ENCODE data around the gene ALK. TPM values are rescaled to one million over a fixed set of nuclear protein-coding genes. Genes with fewer than 3 reads are reported as not detected.

The ALK gene
- total RNA-seq, 1 experiment from 2014 or later, result 0.07 TPM

DNA sequence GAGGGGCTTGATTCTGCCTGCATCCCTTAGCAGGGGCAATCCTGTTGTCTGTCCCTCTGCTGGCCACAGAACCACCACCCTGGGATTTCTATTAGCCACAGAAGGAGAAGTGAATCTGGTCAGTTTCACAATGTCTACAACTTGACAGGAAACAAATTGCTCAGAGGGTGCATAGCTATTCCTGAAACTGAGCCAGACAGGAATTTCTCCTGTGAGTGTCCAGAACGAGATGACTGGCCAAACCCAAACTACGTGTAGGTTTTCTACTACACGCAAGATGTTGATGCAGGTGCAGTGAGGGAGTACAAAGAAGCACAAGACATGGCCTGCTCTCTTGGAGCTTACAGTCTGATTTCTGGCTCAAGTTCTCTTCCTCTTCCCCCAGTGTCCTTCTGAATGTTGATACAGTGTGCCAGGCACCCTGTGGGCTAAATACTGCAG lies 604.3 kb downstream of the ALK start:
- Mint-ChIP-seq H3K27me3 (ENCODE audit: insufficient read depth, unreplicated experiment) (peaks cover 36% of the 10 kb centered on the region), H3K4me1 (ENCODE audit: insufficient read depth, unreplicated experiment) (peaks cover 5% of the 10 kb centered on the region)
- DNase-seq (ENCODE audit: unreplicated experiment), result peak; percentile 82

DNA sequence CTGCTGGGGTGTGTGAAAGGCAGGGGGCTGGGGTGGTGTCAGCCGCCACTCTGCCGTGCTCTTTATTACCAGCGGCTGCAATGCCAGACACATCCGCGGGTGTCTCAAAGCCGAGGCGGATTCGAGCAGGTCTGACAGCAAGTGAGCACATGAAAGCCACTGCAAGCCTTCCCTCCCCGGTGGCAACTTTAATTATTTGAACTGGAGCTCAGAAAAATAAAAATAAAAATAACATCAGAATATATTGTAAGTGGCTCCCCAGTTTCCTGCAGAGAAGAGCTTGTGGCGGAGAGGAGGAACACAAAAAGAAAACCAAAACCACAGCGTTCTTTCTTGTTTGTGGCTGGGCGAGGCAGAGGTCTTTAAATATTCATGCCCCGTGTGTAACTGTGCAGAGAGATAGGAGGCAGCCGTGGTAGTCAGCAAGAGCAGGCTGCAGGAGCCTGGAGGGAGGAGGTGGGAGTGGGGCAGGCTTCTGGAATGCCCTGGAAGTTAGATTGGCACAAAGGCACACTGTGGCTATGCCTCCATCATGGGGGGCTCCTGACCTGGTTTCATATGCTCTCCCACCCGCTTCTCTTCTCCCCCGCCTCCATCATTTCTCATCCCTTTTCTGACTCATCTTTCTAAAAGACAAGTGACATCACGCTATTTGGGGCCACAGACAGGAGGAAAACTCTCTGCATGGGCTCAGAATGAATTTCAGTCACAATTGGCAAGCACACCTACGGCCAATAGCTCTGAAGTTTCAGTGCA lies 606.4 kb downstream of the ALK start:
- peaks cover 47% of the 10 kb centered on the region for H3K27me3 Mint-ChIP-seq (ENCODE audit: insufficient read depth, unreplicated experiment)
- no peak overlapping the region for H3K27ac Mint-ChIP-seq (ENCODE audit: low read depth, unreplicated experiment)
- no peak for DNase-seq (ENCODE audit: unreplicated experiment)
- BruUV-seq (replicated peaks), result no TSS peak
- ChIA-PET CTCF (interaction anchor here (0.6 to 1.3 kb wide), 2 partner anchors 16 to 30 kb away, joined by 3 to 4 read pairs; no protein-coding TSS in a partner anchor), POLR2A (no interaction called here)
- intact Hi-C loops (cut with micrococcal nuclease), result no loop called here
- H3K9me3 Mint-ChIP-seq (ENCODE audit: unreplicated experiment), result no peaks in the 10 kb centered on the region
- H3K4me1 Mint-ChIP-seq (ENCODE audit: insufficient read depth, unreplicated experiment), result peaks cover 5% of the 10 kb centered on the region
- TF ChIP-seq, protein P1, sequence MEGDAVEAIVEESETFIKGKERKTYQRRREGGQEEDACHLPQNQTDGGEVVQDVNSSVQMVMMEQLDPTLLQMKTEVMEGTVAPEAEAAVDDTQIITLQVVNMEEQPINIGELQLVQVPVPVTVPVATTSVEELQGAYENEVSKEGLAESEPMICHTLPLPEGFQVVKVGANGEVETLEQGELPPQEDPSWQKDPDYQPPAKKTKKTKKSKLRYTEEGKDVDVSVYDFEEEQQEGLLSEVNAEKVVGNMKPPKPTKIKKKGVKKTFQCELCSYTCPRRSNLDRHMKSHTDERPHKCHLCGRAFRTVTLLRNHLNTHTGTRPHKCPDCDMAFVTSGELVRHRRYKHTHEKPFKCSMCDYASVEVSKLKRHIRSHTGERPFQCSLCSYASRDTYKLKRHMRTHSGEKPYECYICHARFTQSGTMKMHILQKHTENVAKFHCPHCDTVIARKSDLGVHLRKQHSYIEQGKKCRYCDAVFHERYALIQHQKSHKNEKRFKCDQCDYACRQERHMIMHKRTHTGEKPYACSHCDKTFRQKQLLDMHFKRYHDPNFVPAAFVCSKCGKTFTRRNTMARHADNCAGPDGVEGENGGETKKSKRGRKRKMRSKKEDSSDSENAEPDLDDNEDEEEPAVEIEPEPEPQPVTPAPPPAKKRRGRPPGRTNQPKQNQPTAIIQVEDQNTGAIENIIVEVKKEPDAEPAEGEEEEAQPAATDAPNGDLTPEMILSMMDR (IDR thresholded peaks at IDR 0.05; ENCODE audit: unreplicated experiment), result no peak
- no peak overlapping the region for H3K4me3 Mint-ChIP-seq (ENCODE audit: unreplicated experiment)
- no peaks in the 10 kb centered on the region for H3K36me3 Mint-ChIP-seq (ENCODE audit: insufficient read depth, unreplicated experiment)

More for the DNA sequence above, 604.3 kb downstream of the ALK start:
- no TSS peak for BruUV-seq (replicated peaks)
- Mint-ChIP-seq H3K36me3 (ENCODE audit: insufficient read depth, unreplicated experiment) (no peaks in the 10 kb centered on the region), H3K4me3 (ENCODE audit: unreplicated experiment) (no peak overlapping the region), H3K27ac (ENCODE audit: low read depth, unreplicated experiment) (no peak overlapping the region), H3K9me3 (ENCODE audit: unreplicated experiment) (no peaks in the 10 kb centered on the region)
- ChIA-PET POLR2A (no interaction called here), CTCF (interaction anchor here (0.5 to 1.3 kb wide), 3 partner anchors 8 to 710 kb away, joined by 3 to 5 read pairs (median 4); no protein-coding TSS in a partner anchor)
- TF ChIP-seq, protein P1 (IDR thresholded peaks at IDR 0.05; ENCODE audit: unreplicated experiment), result no peak
- intact Hi-C loops (cut with micrococcal nuclease), result no loop called here

DNA sequence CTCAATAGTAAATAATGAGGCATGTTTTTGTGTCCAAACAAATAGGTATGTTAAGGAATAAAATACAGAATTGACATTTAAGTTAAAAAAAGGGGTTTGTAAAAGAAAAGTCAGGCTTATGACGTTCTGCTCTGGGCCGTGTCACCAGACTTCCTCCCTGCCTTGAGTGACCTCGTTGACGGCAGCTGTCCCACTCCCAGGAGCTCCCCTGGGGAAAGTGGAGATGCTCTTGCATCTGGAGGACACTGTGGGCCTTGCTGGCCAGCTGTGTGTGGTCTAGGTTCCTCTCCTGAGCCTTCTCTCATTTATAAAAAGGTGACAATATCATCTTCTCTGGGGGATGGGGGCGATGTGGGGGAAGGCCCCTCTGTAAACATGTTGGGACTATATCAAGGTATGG lies 609.9 kb downstream of the ALK start:
- intact Hi-C loops (cut with micrococcal nuclease), result no loop called here
- POLR2A ChIA-PET, result no interaction called here

More for the DNA sequence above, 609.9 kb downstream of the ALK start:
- no peaks in the 10 kb centered on the region for H3K4me1 Mint-ChIP-seq (ENCODE audit: insufficient read depth, unreplicated experiment)
- H3K36me3 Mint-ChIP-seq (ENCODE audit: insufficient read depth, unreplicated experiment), result no peaks in the 10 kb centered on the region
- H3K27ac Mint-ChIP-seq (ENCODE audit: low read depth, unreplicated experiment), result no peak overlapping the region
- H3K27me3 Mint-ChIP-seq (ENCODE audit: insufficient read depth, unreplicated experiment), result peaks cover 53% of the 10 kb centered on the region
- no peak overlapping the region for H3K4me3 Mint-ChIP-seq (ENCODE audit: unreplicated experiment)
- TF ChIP-seq, protein P1 (IDR thresholded peaks at IDR 0.05; ENCODE audit: unreplicated experiment), result no peak
- CTCF ChIA-PET, result interaction anchor here (0.7 to 4.2 kb wide), 2 partner anchors 12 to 1204 kb away, joined by 3 to 16 read pairs; no protein-coding TSS in a partner anchor
- DNase-seq (ENCODE audit: unreplicated experiment), result no peak
- H3K9me3 Mint-ChIP-seq (ENCODE audit: unreplicated experiment), result no peaks in the 10 kb centered on the region
- no TSS peak for BruUV-seq (replicated peaks)

Data from MCF 10A (cell line).